Measurements from ENCODE around the gene TOX4. TPM values are rescaled to one million over a fixed set of nuclear protein-coding genes. Genes with fewer than 3 reads are reported as not detected.

Gene TOX4
- polyA plus RNA-seq, 1 experiment: 141 TPM

- POLR2A ChIA-PET: interaction anchor here (0.6 to 0.8 kb wide), 2 partner anchors 28 to 50 kb away, joined by 4 to 5 read pairs; partner anchors contain the start of genes RAB2B and TOX4
- TF ChIP-seq CTCF (IDR thresholded peaks at IDR 0.05; ENCODE audit: insufficient read depth, low read depth, low read length): no peak
- CTCF ChIA-PET: interaction anchor here (0.9 to 1.3 kb wide), 2 partner anchors 27 to 53 kb away, joined by 4 to 8 read pairs; no protein-coding TSS in a partner anchor
- H3K36me3 ChIP-seq (ENCODE audit: control insufficient read depth, insufficient read depth, low read length): peaks cover 2% of the 10 kb centered on the region; the same call in 1 of the 2 replicates
- no peak for DNase-seq (ENCODE audit: low read depth)
- H3K4me3 ChIP-seq (ENCODE audit: low read depth, low read length): peak within 1 kb of the TSS; percentile 88
- H3K27me3 ChIP-seq (ENCODE audit: control insufficient read depth, insufficient read depth, low read length): 0 out of 2 replicates have a peak, but pooled peaks cover 5% of the 10 kb centered on the region
Measured at GRCh38 chr14:21525962-21526671, 49.1 kb downstream of the TOX4 start, which contains the start of gene SALL2. TSS of gene SALL2 (minus strand) at chr14:21526346. CDS start at chr14:21526127, 219 bp downstream.

GRCh38 chr14:21526672-21527317, 49.8 kb downstream of the TOX4 start:
- Histone ChIP-seq H3K4me3 (ENCODE audit: low read depth, low read length) (peak overlapping the region; percentile 88), H3K36me3 (ENCODE audit: control insufficient read depth, insufficient read depth, low read length) (peaks cover 2% of the 10 kb centered on the region; the same call in 1 of the 2 replicates), H3K27me3 (ENCODE audit: control insufficient read depth, insufficient read depth, low read length) (0 out of 2 replicates have a peak, but pooled peaks cover 5% of the 10 kb centered on the region)
- no peak for DNase-seq (ENCODE audit: low read depth)
- no peak for TF ChIP-seq CTCF (IDR thresholded peaks at IDR 0.05; ENCODE audit: insufficient read depth, low read depth, low read length)
- ChIA-PET POLR2A (interaction anchor here (0.8 kb wide), 1 partner anchor 50 kb away, joined by 4 read pairs; the partner anchor contains the start of genes RAB2B and TOX4), CTCF (interaction anchor here (0.9 to 1.3 kb wide), 2 partner anchors 28 to 54 kb away, joined by 4 to 8 read pairs; no protein-coding TSS in a partner anchor)

- CTCF ChIA-PET: no interaction called here
- 0 out of 2 replicates have a peak, but pooled peaks cover 5% of the 10 kb centered on the region for H3K27me3 ChIP-seq (ENCODE audit: control insufficient read depth, insufficient read depth, low read length)
- no peak overlapping the region for H3K4me3 ChIP-seq (ENCODE audit: low read depth, low read length)
- DNase-seq (ENCODE audit: low read depth): no peak
- no peak for TF ChIP-seq CTCF (IDR thresholded peaks at IDR 0.05; ENCODE audit: insufficient read depth, low read depth, low read length)
- peaks cover 2% of the 10 kb centered on the region; the same call in 1 of the 2 replicates for H3K36me3 ChIP-seq (ENCODE audit: control insufficient read depth, insufficient read depth, low read length)
- POLR2A ChIA-PET: no interaction called here
Measured at GRCh38 chr14:21527318-21527679, 50.3 kb downstream of the TOX4 start.

GRCh38 chr14:21528381-21529348, 51.7 kb downstream of the TOX4 start:
- ChIA-PET CTCF (interaction anchor here (0.6 kb wide), 2 partner anchors 12 to 55 kb away, joined by 3 to 4 read pairs; no protein-coding TSS in a partner anchor), POLR2A (interaction anchor here (0.6 kb wide), 1 partner anchor 15 kb away, joined by 6 read pairs; no protein-coding TSS in a partner anchor)
- Histone ChIP-seq H3K27me3 (ENCODE audit: control insufficient read depth, insufficient read depth, low read length) (0 out of 2 replicates have a peak, but pooled peaks cover 5% of the 10 kb centered on the region), H3K36me3 (ENCODE audit: control insufficient read depth, insufficient read depth, low read length) (peaks cover 2% of the 10 kb centered on the region; the same call in 1 of the 2 replicates), H3K4me3 (ENCODE audit: low read depth, low read length) (no peak overlapping the region)
- no peak for TF ChIP-seq CTCF (IDR thresholded peaks at IDR 0.05; ENCODE audit: insufficient read depth, low read depth, low read length)
- DNase-seq (ENCODE audit: low read depth): no peak

Measured in BJ (cell line).